ENCODE data around the gene LPCAT3.

The LPCAT3 gene

DNA sequence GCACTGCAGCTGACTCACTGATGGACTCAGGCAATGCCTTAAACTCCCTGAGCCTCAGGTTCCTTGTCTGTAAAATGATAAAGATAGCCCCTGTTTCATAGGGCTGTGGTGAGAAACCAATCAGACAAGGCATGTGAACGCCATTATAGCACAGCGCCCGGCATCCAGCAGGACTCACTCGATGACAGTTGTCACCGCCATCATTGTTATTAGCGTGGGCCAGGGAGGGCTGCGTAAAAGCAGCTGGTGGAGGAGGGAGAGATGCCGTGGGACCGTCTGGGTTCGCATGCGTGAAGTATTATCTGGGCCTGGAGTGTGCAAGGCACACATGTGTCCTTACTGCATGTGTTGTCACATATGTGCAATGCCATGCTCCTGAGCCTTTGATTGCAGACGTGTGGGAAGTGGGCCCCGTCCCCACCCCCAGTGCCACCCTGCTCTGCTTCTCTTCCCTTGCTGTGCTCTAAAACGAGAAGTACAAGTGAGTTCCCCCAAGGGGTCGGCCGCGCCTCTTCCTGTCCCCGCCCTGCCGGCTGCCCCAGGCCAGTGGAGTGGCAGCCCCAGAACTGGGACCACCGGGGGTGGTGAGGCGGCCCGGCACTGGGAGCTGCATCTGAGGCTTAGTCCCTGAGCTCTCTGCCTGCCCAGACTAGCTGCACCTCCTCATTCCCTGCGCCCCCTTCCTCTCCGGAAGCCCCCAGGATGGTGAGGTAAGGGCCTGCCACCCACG, 67.3 kb downstream of the LPCAT3 start, which contains the start of gene PTPN6:
Gene PTPN6, plus strand, starts transcription at position 546 of the 730 bp plus-strand sequence. Its CDS starts 157 bp downstream, at position 703.
- DNase-seq, result no peak

DNA sequence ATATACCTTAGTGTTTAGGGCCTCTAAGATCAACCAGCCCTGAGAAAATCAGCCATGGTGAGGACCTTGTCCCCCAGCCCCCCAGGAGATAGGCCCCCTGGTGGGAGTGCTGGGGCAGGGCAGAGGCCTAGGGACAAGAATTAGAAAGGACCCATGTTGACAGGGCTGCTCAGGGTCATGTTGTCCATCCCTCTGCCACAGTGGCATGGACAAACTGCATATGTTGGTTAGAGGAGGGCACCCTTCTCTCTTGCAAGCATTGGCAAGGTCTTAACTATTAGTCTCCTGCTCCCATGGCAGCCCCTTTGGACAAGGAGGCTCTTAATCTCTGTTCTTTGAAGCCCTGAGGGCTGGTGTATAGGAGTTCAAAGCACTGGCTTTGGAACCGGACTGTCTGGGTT, 67.9 kb downstream of the LPCAT3 start:
- no peak for DNase-seq

- DNase-seq, result no peak
These were observed 69.2 kb downstream of the LPCAT3 start for GRCh38 chr12:6948873-6949594.

DNA sequence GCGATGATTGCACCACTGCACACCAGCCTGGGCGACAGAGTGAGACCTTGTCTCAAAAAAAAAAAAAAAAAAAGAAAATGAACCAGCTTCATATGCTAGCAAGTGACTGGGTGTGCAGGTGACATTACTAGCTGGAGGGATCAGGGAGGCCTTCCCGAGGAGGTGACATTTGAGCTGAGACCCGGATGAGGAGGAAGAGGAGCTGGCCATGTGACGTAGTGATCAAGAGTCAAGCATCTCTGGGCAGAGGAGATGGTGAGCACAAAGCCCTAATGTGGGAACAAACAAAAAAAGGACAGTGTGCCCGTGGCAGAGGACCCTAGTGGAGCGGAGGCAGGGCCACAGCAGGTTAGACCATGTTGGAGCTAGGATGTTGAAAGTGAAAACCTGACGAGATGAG, 70.7 kb downstream of the LPCAT3 start:
- DNase-seq, result no peak

DNA sequence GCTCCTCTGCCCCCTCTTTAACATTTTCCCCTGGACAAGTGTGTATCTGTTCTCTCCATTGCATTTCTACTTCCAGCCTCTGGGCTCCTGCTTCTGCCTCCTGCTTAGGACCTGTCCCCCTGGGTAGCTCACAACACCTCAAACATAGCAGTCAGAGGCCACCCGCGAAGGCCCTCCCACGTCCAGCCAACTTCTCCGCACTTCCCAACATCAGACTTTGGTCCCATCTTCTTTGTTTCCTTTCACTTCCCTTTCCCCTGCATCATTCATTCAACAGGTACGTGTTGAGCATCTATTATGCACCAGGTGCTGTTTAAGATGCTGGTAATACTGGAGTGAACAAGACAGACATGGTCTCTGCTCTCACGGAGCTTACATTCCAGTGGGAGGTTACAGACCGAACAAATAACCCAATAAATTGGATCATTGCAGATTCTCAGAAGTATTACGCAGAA, 71.3 kb downstream of the LPCAT3 start:
- DNase-seq, result no peak

- peak; percentile 100 for DNase-seq
These were observed 72.0 kb downstream of the LPCAT3 start for GRCh38 chr12:6946033-6946919.

DNA sequence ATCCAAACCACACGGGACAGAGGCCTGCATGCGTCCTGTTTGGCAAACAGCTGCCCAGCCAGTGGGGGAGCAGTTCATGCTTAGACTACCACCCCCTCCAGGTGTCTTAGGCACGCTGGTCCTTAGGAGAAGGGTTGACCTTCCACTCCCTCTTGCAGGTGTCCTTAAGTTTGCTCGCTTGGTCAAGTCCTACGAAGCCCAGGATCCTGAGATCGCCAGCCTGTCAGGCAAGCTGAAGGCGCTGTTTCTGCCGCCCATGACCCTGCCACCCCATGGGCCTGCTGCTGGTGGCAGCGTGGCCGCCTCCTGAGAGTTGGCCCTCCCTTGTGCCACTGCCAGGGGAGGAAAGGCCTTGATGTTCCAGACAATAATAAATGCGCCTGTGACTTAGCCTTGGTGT, 72.7 kb downstream of the LPCAT3 start:
- DNase-seq, result no peak

DNA sequence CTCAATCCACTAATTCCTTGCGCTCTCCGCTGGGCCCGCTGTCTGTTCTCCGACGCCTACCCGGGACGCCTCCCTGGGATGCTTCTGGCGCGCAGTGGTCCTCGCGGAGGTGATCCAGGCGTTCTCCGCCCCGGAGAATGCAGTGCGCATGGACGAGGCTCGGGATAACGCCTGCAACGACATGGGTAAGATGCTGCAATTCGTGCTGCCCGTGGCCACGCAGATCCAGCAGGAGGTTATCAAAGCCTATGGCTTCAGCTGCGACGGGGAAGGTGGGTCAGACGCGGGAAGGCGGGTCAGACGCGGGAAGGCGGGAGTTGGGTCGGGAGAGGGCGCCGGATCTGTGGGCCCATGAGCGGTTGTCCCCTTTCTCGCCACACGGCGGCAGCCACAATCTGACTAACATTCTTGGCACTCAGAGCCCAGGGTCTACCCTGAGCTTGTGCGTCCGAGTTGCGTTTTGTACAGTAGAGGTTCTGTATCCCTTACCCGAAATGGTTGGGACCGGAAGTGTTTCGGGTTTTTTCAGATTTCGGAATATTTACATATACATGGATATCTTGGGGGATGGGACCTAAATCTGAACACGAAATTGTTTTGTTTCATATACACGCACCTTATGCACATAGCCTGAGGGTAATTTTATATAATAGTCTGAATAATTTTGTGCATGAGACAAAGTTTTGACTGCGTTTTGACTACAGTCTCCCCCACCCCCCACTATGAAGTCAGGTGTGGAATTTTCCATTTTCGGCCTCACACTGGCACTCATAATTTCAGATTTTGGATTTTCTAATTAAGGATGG, 73.7 kb downstream of the LPCAT3 start:
- DNase-seq, result peak; percentile 100

GRCh38 chr12:6943722-6944380, 74.4 kb downstream of the LPCAT3 start, which contains the start of the genes C12orf57 and RNU7-1:
TSS of gene C12orf57 (plus strand) at chr12:6944022. CDS start at chr12:6944122, 100 bp downstream.
TSS of gene RNU7-1 (plus strand) at chr12:6943816.
- peak; percentile 100 for DNase-seq

GRCh38 chr12:6943389-6943721, 74.9 kb downstream of the LPCAT3 start:
- peak; percentile 100 for DNase-seq

GRCh38 chr12:6942331-6942665, 76.0 kb downstream of the LPCAT3 start:
- DNase-seq, result no peak

- no peak for DNase-seq
These were observed 76.5 kb downstream of the LPCAT3 start for GRCh38 chr12:6941782-6942181.

GRCh38 chr12:6941267-6941666, 77.0 kb downstream of the LPCAT3 start:
- DNase-seq, result no peak

GRCh38 chr12:6939191-6939540, 79.1 kb downstream of the LPCAT3 start:
- DNase-seq, result no peak

DNA sequence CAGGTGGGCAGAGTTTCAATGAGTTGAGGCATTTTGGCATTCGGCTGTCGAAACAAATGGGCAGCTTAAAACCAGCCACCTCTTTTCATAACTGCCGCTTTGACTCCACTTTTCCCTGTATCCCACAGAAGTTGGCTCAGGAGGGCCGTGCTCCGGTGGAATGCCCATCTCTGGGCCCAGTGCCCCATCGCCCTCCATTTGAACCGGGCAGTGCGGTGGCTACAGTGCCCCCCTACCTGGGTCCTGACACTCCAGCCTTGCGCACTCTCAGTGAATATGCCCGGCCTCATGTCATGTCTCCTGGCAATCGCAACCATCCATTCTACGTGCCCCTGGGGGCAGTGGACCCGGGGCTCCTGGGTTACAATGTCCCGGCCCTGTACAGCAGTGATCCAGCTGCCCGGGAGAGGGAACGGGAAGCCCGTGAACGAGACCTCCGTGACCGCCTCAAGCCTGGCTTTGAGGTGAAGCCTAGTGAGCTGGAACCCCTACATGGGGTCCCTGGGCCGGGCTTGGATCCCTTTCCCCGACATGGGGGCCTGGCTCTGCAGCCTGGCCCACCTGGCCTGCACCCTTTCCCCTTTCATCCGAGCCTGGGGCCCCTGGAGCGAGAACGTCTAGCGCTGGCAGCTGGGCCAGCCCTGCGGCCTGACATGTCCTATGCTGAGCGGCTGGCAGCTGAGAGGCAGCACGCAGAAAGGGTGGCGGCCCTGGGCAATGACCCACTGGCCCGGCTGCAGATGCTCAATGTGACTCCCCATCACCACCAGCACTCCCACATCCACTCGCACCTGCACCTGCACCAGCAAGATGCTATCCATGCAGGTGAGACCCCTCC, 79.7 kb downstream of the LPCAT3 start:
- no peak for DNase-seq

- DNase-seq, result peak; percentile 100
These were observed 80.6 kb downstream of the LPCAT3 start for GRCh38 chr12:6937481-6938352.

GRCh38 chr12:6936636-6937480, 81.4 kb downstream of the LPCAT3 start:
- peak; percentile 93 for DNase-seq

- no peak for DNase-seq
These were observed 82.1 kb downstream of the LPCAT3 start for GRCh38 chr12:6936194-6936635.

All from NCI-H2171 treated with DMSO at 0.1 percent for 48 hours (cell line).